Measurements from ENCODE around the gene SYNGAP1.
A peak's percentile ranks its signal among the peaks of the same experiment; 100 is the strongest.

GRCh38 chr6:33428224-33428965 lies 8.5 kb downstream of the SYNGAP1 start:
- TF ChIP-seq POLR2A (IDR thresholded peaks at IDR 0.05) (no peak), CTCF (IDR thresholded peaks at IDR 0.05) (peak in 2 of 4 experiments; percentile 32 to 40)

All from prostate gland (tissue), 2 donors.